ENCODE data around the gene F11.

DNA sequence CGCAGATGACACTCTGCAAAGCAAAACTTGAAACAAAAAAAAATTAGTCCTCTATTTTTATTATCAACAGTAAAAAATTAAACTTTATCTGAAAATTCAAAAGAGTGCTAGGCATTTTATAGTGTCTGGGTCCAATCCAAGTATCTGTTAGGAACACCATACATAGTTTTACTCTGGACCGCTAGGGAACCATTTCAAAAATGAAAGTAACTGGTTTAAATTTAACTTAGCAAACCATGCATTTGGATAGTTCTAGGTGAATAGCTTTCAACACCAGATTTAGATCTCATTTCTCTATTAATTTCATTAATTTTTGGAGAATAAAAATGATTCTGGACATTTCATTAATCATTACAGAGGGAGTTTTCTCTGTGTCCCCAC, 37.5 kb upstream of the F11 start:
- TF ChIP-seq, protein P1, sequence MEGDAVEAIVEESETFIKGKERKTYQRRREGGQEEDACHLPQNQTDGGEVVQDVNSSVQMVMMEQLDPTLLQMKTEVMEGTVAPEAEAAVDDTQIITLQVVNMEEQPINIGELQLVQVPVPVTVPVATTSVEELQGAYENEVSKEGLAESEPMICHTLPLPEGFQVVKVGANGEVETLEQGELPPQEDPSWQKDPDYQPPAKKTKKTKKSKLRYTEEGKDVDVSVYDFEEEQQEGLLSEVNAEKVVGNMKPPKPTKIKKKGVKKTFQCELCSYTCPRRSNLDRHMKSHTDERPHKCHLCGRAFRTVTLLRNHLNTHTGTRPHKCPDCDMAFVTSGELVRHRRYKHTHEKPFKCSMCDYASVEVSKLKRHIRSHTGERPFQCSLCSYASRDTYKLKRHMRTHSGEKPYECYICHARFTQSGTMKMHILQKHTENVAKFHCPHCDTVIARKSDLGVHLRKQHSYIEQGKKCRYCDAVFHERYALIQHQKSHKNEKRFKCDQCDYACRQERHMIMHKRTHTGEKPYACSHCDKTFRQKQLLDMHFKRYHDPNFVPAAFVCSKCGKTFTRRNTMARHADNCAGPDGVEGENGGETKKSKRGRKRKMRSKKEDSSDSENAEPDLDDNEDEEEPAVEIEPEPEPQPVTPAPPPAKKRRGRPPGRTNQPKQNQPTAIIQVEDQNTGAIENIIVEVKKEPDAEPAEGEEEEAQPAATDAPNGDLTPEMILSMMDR (conservative IDR thresholded peaks at IDR 0.05; ENCODE audit: low read depth, low read length), result no peak
- no peak for TF ChIP-seq EZH2 (IDR thresholded peaks at IDR 0.05; ENCODE audit: low read length, unreplicated experiment)
- no peak for TF ChIP-seq EZH2phosphoT487 (IDR thresholded peaks at IDR 0.05; ENCODE audit: borderline replicate concordance, low read length)

Data from PC-3 (cell line).